HG03520 (cell line): ENCODE results near the gene TTC34.

Source experiments
- ATAC-seq: cut with Tn5 transposase; IDR thresholded peaks from one replicate; pipeline ENCODE4 v1.9.1; 2021; ENCODE audit warnings: mild to moderate bottlenecking, moderate library complexity; ENCODE audit not compliant: unreplicated experiment

TTC34 gene

DNA sequence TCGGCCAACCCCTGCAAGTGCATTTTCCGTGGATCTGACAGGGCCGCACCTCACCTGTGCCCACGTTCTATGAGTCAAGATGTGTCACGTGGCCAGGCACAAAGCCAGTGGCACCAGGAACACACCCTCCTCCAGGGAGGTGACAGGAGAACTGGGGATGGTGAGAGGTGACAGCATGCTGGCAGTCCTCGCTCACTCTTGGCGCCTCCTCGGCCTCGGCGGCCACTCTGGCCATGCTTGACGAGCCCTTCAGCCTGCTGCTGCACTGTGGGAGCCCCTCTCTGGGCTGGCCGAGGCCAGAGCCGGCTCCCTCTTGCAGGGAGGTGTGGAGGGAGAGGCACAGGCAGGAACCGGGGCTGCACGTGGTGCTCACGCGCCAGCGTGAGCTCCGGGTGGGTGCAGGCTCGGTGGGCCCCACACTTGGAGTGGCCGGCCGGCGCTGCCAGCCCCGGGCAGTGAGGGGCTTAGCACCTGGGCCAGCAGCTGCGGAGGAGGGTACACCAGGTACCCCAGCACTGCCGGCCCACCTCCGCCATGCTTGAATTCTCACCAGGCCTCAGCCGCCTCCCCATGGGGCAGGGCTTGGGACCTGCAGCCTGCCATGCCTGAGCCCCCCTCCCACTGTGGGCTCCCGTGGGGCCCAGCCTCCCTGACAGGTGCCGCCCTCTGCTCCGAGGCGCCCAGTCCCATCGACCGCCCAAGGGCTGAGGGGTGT is 11.6 kb upstream of the TTC34 start:
- no peak for ATAC-seq

- ATAC-seq = no peak
Observed at GRCh38 chr1:2812136-2812535, 10.6 kb upstream of the TTC34 start.

DNA sequence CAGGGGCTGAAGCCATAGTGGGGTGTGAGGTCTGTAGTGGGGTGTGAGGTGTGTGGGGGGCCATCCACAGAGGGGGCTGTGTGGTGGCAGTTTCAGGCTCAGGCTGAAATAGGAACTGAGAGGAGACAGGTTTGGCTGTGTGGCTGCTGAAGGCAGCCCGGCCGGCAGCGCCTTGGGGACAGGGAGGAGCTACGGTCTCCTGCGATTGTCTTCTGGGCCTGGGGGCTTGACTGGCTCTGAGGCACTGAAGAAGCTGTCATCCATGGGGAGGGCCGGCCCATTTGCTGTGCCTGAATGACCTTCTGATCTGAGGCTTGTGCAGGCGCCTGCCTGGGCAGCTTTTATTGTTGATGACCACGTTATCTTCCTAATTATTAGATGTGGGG is 10.0 kb upstream of the TTC34 start:
- no peak for ATAC-seq

DNA sequence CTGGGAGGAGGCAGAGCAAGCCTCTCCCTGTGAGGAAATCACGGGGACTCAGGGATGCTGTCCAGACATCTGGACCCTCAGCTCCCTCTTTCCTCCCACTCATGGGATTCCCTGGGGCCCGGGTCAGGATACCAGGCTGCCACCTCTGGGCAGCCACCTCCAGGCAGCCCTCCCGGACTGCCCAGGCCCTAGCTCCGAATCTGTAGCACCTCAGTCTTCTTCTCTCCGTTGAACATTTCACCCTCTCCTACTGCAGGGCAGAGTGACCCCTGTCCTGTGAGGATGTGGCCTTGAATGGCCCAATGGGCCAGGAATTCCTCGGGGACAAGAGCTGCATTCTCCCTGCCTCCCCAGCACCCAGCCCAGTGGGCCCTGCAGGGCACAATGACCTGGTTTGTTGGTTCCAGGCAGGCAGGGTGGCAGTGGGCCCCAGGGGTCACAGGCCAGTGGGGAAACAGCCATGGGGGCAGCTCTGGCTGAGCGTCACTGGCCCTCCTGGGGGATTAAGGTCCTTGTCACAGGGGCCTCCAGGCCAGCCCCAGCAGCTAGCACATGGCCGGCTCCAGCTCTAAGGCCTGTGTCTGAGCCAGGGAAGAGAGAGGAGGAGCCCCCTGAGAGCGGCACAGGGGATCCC is 9.5 kb upstream of the TTC34 start:
- no peak for ATAC-seq

DNA sequence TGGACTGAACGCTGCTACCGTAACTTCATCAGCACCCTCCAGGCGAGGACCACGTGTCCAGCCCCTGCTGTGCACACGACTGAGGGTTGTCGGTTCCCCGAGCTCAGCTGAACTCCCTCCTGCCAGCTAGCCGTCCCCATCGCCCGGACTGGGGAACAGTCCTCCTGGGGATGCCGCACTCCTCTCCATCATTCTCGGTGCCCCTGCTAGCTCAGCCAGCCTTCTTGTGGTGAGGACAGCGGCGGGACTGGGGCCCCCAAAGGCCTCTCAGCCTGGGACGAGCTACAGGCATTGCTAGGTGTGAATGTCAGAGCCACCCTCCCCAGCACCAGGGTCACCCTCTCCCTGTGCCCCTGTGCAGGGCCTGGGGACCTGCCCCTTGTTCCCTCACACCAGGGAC is 8.8 kb upstream of the TTC34 start:
- no peak for ATAC-seq

- no peak for ATAC-seq
Observed at GRCh38 chr1:2809656-2810055, 8.2 kb upstream of the TTC34 start.

DNA sequence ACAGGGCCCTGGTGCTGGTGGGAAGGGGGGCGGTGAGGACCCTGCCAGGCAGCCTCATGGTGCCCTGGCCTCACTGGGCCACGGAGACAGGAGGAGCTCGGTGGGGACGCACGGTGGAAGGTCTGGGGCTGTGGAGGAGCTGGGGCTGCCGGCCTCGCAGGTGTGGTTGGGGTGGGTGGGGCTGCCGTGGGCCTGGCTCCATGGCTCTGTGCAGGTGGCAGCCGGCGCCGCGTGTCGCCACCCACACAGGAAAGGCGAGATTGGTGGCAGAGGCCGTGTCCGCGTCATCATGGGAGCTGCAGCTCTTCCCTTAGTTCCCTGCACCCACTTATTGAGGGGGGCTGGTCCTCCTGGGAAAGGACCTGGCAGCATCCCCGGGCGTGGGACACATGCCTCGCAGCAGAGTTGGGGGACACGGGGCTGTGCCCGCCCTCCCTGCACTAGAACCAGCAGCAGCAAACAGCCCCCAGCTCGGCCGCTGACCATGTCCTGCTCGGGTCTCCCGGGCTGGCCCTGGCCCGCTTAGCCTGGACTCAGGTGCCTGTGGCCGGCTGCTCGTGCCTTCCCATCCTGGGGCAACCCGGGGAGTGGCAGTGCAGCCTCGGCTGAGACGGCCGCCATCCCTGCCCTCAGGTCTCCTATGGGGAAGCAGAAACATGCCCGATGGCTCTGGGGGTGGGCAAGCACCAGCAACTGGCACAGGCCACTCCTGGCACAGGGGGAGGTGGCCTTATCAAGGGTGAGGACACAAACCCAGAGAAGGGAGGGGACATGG is 7.5 kb upstream of the TTC34 start:
- no peak for ATAC-seq

- ATAC-seq = no peak
Observed at GRCh38 chr1:2808386-2808705, 6.9 kb upstream of the TTC34 start.

- ATAC-seq = no peak
Observed at GRCh38 chr1:2807678-2808385, 6.3 kb upstream of the TTC34 start.

DNA sequence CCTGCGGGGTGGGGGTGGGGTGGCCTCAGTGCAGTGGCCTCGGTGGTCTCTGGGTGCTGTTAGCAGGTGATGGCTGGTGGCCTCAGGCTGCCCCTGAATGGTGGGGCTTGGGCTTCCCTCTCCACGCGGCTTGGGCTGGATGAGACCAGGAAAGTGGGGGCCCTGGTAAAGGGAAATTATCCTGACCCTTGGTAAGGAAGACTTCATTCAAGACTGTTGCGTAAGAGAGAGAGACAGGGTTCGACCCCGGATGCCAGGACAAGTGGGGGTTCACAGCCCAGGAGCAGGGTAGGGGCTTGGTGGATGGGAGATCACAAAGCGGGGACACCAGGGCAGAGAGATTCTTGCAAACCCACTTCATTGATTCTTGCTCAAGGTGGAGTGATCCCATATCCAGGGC is 5.5 kb upstream of the TTC34 start:
- ATAC-seq = no peak

GRCh38 chr1:2806591-2806990 is 5.1 kb upstream of the TTC34 start:
- no peak for ATAC-seq

DNA sequence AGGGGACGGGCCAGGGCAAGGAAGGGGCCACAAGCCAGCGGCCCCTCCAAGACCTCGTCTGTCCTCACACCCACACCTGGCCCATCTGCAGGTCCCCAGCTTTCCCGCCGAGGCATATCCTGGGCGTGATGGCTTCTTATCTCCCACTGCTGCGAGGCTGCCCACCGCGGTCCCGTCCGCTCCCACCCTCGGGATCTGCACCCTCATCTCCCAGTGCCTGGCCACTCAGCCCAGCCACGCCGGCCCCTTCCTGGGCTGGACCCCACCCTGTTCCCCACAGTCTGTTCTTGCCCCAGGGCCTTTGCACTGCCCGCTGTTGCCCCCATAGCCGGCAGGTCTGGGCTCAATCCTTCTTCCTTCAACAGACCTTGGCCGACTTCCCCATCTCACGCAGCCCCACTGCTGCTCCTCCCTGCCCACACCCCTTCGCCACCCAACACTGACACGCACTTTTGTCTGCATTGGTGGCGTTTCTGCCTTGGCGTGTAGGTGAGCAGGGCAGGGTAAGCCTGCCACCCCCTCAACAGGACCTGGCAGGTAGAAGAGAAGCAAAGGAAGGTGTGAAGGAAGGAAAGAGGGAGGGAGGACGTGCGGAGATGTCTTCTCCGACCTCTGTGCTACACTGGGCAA is 4.4 kb upstream of the TTC34 start:
- ATAC-seq = no peak

GRCh38 chr1:2804628-2805351 is 3.3 kb upstream of the TTC34 start:
- no peak for ATAC-seq

DNA sequence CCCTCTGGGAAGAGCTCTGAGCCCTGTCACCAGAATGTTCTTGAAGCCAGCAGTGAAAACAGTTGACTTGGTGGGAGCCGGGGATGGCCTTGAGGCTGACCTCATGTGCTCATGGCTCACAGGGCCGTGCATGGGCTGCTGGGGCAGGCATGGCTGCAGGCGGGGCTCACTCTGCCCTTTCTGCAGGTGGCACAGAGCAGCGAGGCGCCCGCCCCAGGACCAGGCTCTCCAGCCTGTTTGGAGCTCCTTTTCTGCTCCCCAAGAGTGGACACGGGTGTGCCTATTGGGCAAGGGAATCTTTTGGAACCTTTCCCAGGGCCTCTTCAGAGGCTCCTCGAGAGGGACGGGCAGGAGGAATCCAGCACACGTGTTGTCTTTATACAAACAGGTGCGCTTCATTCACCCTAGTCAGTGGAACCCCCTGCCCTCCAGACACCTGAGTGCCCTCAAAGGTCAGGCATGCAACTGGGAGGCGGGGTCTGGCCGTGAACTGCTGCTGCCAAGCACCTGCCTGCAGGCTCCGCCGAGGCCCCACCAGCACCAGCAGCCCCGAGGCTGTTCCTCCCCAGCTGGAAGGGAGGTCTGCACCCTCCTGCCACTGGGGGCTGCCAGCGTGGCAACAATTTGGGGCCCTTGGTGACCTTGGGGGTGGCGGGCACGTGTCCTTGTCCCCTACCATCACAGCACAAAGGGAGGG is 2.6 kb upstream of the TTC34 start:
- no peak for ATAC-seq

GRCh38 chr1:2803086-2803930 is 1.8 kb upstream of the TTC34 start:
- ATAC-seq = no peak

DNA sequence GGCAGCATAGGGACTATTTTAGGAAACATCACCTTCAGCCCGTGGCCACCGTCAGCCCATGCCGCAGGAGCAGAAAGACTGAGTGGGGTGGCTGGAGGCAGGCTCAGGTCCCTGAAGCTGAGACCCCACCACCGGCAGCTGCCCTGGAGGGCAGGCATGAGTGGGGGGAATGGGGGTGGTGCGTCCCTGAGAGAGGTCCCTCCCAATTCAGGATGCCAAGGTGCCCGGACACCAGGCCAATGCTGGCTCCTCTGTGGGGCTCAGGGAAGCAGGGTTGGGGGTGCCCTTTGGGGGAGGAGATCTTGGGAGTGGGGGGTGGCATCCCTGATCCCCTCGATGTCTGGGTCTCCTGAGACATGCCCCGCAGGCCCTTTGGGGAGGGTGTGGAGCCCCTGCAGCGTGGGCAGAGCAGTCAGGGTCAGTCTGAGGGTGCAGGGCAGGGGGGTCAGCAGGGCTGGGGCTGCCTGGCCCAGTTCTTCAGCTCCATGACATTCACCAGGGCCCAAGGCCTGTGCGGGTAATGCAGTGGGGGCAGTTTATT is 998 bp upstream of the TTC34 start:
- ATAC-seq = no peak

DNA sequence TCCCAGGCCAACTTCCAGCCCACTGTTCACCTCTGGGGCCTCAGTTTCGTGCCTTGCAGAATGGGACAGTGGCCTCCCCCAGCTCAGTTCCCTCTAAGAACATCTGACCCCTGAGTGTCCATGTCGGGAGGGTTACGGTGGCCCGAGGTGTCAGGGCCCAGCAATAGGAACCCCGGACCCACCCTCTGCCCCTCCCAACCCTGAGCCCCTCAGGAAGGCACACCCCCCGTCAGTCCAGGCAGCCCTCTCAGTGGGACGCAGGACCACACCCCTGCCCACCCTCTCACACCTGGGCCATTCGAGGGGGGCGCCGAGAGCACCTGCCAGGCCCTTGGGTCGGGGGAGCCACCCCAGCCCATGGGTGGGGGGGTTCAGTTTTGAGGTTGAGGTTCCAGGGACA is 447 bp downstream of the TTC34 start:
- ATAC-seq = no peak

GRCh38 chr1:2800664-2801045 is 838 bp downstream of the TTC34 start:
- ATAC-seq = no peak
